Suprapubic skin (tissue), 4 donors: Measurements from ENCODE around the gene PCDHB12.
"Not testable (repeated sequence)": the region's sequence is repeated elsewhere in the genome, so short reads cannot be mapped to it uniquely, and the experiment has no call there.

Source experiments
- CTCF ChIP-seq, 2 donors: fragments of 200-600 bp in 1 of 2; fragments of 450-650 bp in 1 of 2; sonication (generic) in 1 of 2; IDR thresholded peaks; one replicate each; pipeline ENCODE4 v1.5.1; 2016 to 2019; ENCODE audit warnings: antibody characterized with exemption in 2 of 2, mild to moderate bottlenecking in 1 of 2, moderate library complexity in 1 of 2
- POLR2A ChIP-seq, 2 donors: fragments of 450-650 bp; IDR thresholded peaks; one replicate each; pipeline ENCODE4 v1.6.1; 2017; ENCODE audit warnings: antibody characterized with exemption in 2 of 2, mild to moderate bottlenecking in 2 of 2, moderate library complexity in 2 of 2
- POLR2AphosphoS5 ChIP-seq, 3 donors: sonication (generic); formaldehyde crosslinking; IDR thresholded peaks; one replicate each; pipeline ENCODE4 v1.6.1; 2017; ENCODE audit warnings: antibody characterized with exemption in 3 of 3

GRCh38 chr5:141225421-141225820 is 16.9 kb downstream of the PCDHB12 start:
- TF ChIP-seq CTCF, POLR2A, POLR2AphosphoS5 (IDR thresholded peaks at IDR 0.05): not testable (repeated sequence)
